Right atrium auricular region (tissue), 2 donors: ENCODE results near the gene TBL3. TPM values are rescaled to one million over a fixed set of nuclear protein-coding genes. Genes with fewer than 3 reads are reported as not detected.

Experiments used
- DNase-seq: peaks from one replicate; pipeline ENCODE4 v3.0.0-alpha.2; 2019; ENCODE audit warnings: low spot score
- H3K27ac ChIP-seq, 2 donors: fragments of 200-600 bp; sonication (generic); 1 replicate in 1 of 2; 2 replicates in 1 of 2; pipeline ENCODE4 v1.5.1; 2016 to 2019
- H3K27me3 ChIP-seq, 2 donors: fragments of 200-600 bp; sonication (generic); one replicate each; pipeline versions ENCODE4 v1.5.1 to v1.6.0; 2017 to 2019
- H3K36me3 ChIP-seq: fragments of 200-600 bp; sonication (generic); one replicate; pipeline ENCODE4 v1.5.1; 2016
- H3K4me1 ChIP-seq, 2 donors: fragments of 200-600 bp; sonication (generic); one replicate each; pipeline versions ENCODE4 v1.5.1 to v1.6.0; 2017 to 2019
- H3K4me3 ChIP-seq, 2 donors: fragments of 200-600 bp; sonication (generic); 1 replicate in 1 of 2; 2 replicates in 1 of 2; pipeline ENCODE4 v1.5.1; 2017 to 2019; ENCODE audit warnings: mild to moderate bottlenecking in 1 of 2, moderate library complexity in 1 of 2
- H3K9me3 ChIP-seq, 2 donors: fragments of 200-600 bp; sonication (generic); one replicate each; pipeline ENCODE4 v1.5.1; 2019
- total RNA-seq, 2 donors: library from RNA; depleted of rRNA; stranded (reverse); fragments of >200 nt; gene quantifications; one replicate each; pipeline ENCODE4 v1.1.0, GENCODE V29; 2016
- TF ChIP-seq, protein P1 (sequence below), 2 donors: fragments of 200-600 bp; sonication (generic); IDR thresholded peaks; one replicate each; pipeline ENCODE4 v1.5.1; 2019; ENCODE audit warnings: antibody characterized with exemption in 2 of 2

Gene TBL3
- total RNA-seq, 2 donors from 2014 or later, result 22.4 to 35.6 TPM

- peaks cover 32% of the 10 kb centered on the region for H3K36me3 ChIP-seq
These were observed 33.1 kb downstream of the TBL3 start for GRCh38 chr16:2004795-2005517.

GRCh38 chr16:2005646-2006045 lies 33.8 kb downstream of the TBL3 start:
- peaks cover 26% of the 10 kb centered on the region for H3K36me3 ChIP-seq
- no peaks in the 10 kb centered on the region for H3K27me3 ChIP-seq
- no peak overlapping the region for H3K4me3 ChIP-seq
- TF ChIP-seq, protein P1, sequence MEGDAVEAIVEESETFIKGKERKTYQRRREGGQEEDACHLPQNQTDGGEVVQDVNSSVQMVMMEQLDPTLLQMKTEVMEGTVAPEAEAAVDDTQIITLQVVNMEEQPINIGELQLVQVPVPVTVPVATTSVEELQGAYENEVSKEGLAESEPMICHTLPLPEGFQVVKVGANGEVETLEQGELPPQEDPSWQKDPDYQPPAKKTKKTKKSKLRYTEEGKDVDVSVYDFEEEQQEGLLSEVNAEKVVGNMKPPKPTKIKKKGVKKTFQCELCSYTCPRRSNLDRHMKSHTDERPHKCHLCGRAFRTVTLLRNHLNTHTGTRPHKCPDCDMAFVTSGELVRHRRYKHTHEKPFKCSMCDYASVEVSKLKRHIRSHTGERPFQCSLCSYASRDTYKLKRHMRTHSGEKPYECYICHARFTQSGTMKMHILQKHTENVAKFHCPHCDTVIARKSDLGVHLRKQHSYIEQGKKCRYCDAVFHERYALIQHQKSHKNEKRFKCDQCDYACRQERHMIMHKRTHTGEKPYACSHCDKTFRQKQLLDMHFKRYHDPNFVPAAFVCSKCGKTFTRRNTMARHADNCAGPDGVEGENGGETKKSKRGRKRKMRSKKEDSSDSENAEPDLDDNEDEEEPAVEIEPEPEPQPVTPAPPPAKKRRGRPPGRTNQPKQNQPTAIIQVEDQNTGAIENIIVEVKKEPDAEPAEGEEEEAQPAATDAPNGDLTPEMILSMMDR (IDR thresholded peaks at IDR 0.05), result no peak
- no peaks in the 10 kb centered on the region for H3K9me3 ChIP-seq
- DNase-seq, result no peak
- H3K27ac ChIP-seq, result no peak overlapping the region
- H3K4me1 ChIP-seq, result peaks cover 0 to 66% of the 10 kb centered on the region in 2 donors

More at GRCh38 chr16:2004795-2005517, 33.1 kb downstream of the TBL3 start:
- TF ChIP-seq, protein P1 (IDR thresholded peaks at IDR 0.05), result no peak
- H3K27me3 ChIP-seq, result no peaks in the 10 kb centered on the region
- peaks cover 0 to 59% of the 10 kb centered on the region in 2 donors for H3K4me1 ChIP-seq
- no peaks in the 10 kb centered on the region for H3K9me3 ChIP-seq
- H3K27ac ChIP-seq, result no peak overlapping the region
- no peak overlapping the region for H3K4me3 ChIP-seq
- DNase-seq, result no peak

GRCh38 chr16:2006317-2006716 lies 34.5 kb downstream of the TBL3 start:
- TF ChIP-seq, protein P1 (IDR thresholded peaks at IDR 0.05), result no peak
- H3K4me1 ChIP-seq, result peaks cover 0 to 67% of the 10 kb centered on the region in 2 donors

GRCh38 chr16:2007081-2007836 lies 35.4 kb downstream of the TBL3 start:
- no peak for DNase-seq
- peaks cover 11% of the 10 kb centered on the region for H3K36me3 ChIP-seq
- TF ChIP-seq, protein P1 (IDR thresholded peaks at IDR 0.05), result no peak
- H3K27ac ChIP-seq, result no peak overlapping the region
- no peaks in the 10 kb centered on the region for H3K27me3 ChIP-seq
- H3K4me3 ChIP-seq, result no peak overlapping the region
- H3K4me1 ChIP-seq, result peaks cover 0 to 67% of the 10 kb centered on the region in 2 donors
- H3K9me3 ChIP-seq, result no peaks in the 10 kb centered on the region

More at GRCh38 chr16:2006317-2006716, 34.5 kb downstream of the TBL3 start:
- Histone ChIP-seq H3K36me3 (peaks cover 21% of the 10 kb centered on the region), H3K27ac (no peak overlapping the region), H3K27me3 (no peaks in the 10 kb centered on the region), H3K9me3 (no peaks in the 10 kb centered on the region), H3K4me3 (no peak overlapping the region)
- DNase-seq, result no peak

DNA sequence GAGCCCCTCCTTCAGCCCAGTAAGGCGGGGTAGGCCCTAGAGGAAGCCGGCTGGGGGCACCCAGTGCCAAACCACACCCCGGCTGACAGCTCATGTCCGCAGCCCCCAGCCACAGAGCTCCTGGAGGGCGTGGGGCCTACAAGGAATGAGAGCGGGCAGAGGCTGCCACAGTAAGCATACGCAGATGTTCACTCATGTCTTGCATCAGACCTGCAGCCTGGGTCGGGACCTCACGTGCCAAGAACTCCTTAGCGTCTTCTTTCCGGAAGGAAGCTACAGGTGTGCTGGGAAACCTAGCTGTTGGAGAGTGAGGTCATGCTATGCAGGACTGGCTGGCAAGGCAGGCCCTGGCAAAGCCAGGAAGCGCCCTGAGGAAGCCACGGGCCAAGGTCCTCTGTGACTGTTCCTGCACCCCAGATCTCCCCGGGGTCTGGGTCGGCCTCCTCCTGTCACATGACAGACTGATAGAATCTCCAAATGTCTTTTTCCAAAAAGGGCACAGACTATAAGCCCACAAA lies 36.2 kb downstream of the TBL3 start:
- H3K36me3 ChIP-seq, result peaks cover 3% of the 10 kb centered on the region
- no peaks in the 10 kb centered on the region for H3K27me3 ChIP-seq
- TF ChIP-seq, protein P1 (IDR thresholded peaks at IDR 0.05), result no peak
- no peaks in the 10 kb centered on the region for H3K9me3 ChIP-seq
- peak overlapping the region in 1 of 2 donors; percentile 99 for H3K4me3 ChIP-seq
- H3K27ac ChIP-seq, result no peak overlapping the region
- no peak for DNase-seq
- peaks cover 0 to 67% of the 10 kb centered on the region in 2 donors for H3K4me1 ChIP-seq
